NCI-H187 (cell line): ENCODE measurements around the gene KMO.

Experiments
- DNase-seq, 2 experiments: peaks; one replicate each; lab custom pipeline; 2025; lab: John Stamatoyannopoulos, UW

The KMO gene

GRCh38 chr1:241536969-241537368 is 4.8 kb downstream of the KMO start:
- DNase-seq = no peak

GRCh38 chr1:241542199-241542907 is 10.2 kb downstream of the KMO start:
- no peak for DNase-seq

GRCh38 chr1:241548008-241548407 is 15.8 kb downstream of the KMO start:
- no peak for DNase-seq

GRCh38 chr1:241550318-241550717 is 18.1 kb downstream of the KMO start:
- DNase-seq = no peak

- no peak for DNase-seq
Observed at GRCh38 chr1:241551759-241552638, 19.8 kb downstream of the KMO start.

- DNase-seq = no peak
Observed at GRCh38 chr1:241553886-241554592, 21.9 kb downstream of the KMO start.

GRCh38 chr1:241555526-241555925 is 23.3 kb downstream of the KMO start:
- DNase-seq = no peak

- DNase-seq = no peak
Observed at GRCh38 chr1:241557031-241557430, 24.9 kb downstream of the KMO start.

GRCh38 chr1:241557551-241558193 is 25.5 kb downstream of the KMO start:
- no peak for DNase-seq

GRCh38 chr1:241560146-241560848 is 28.1 kb downstream of the KMO start:
- no peak for DNase-seq

- DNase-seq = no peak
Observed at GRCh38 chr1:241560849-241561187, 28.6 kb downstream of the KMO start.

- DNase-seq = no peak
Observed at GRCh38 chr1:241569848-241570247, 37.7 kb downstream of the KMO start.

- no peak for DNase-seq
Observed at GRCh38 chr1:241574154-241574553, 42.0 kb downstream of the KMO start.

GRCh38 chr1:241579434-241579833 is 47.3 kb downstream of the KMO start:
- DNase-seq = no peak

GRCh38 chr1:241582921-241583321 is 50.7 kb downstream of the KMO start:
- DNase-seq = no peak

GRCh38 chr1:241586905-241587512 is 54.8 kb downstream of the KMO start:
- no peak for DNase-seq

- DNase-seq = no peak
Observed at GRCh38 chr1:241589521-241589920, 57.3 kb downstream of the KMO start.

GRCh38 chr1:241590719-241591118 is 58.5 kb downstream of the KMO start:
- DNase-seq = no peak

GRCh38 chr1:241591317-241591716 is 59.1 kb downstream of the KMO start:
- no peak for DNase-seq

GRCh38 chr1:241591736-241592135 is 59.6 kb downstream of the KMO start:
- DNase-seq = no peak

GRCh38 chr1:241592273-241592958 is 60.2 kb downstream of the KMO start:
- DNase-seq = no peak
